K562 (cell line): ENCODE results near the gene RSRC1. TPM values are rescaled to one million over a fixed set of nuclear protein-coding genes. Genes with fewer than 3 reads are reported as not detected.
A peak's percentile ranks its signal among the peaks of the same experiment; 100 is the strongest.
"Not testable (repeated sequence)": the region's sequence is repeated elsewhere in the genome, so short reads cannot be mapped to it uniquely, and the experiment has no call there.

ENCODE experiments used
- ATAC-seq: fragments of 200-7000 bp; cut with Tn5 transposase; 3 replicates; pipeline ENCODE4 v1.9.1; 2020; ENCODE audit warnings: moderate library complexity
- BruUV-seq: library from RNA; stranded (reverse); fragments of 400-500 nt; replicated peaks from 2 replicates; lab custom pipeline; 2021; lab: Mats Ljungman, UMichigan
- CTCF ChIA-PET: fragments of 300-600 bp; formaldehyde crosslinking; extraction: SDS; loops from one replicate; lab custom pipeline; 2021; ENCODE audit warnings: low intra/inter-chr PET ratio; lab: Yijun Ruan, JAX
- POLR2A ChIA-PET: fragments of 300-600, 350-650 bp; sonication (Branson Sonifier 250); formaldehyde crosslinking; extraction: SDS; loops from one replicate; lab custom pipeline; 2021; ENCODE audit warnings: antibody characterized with exemption, inconsistent platforms; lab: Yijun Ruan, JAX
- DNase-seq, 4 experiments: peaks; one replicate each; pipeline versions ENCODE4 v3.0.0 to v3.0.0-alpha.2; 2011 to 2018; ENCODE audit warnings: low spot score in 3 of 4, mixed read lengths in 3 of 4; ENCODE audit errors: extremely low read depth in 1 of 4
- FAIRE-seq: peaks from 2 replicates; lab custom pipeline; 2011; peaks lifted over from hg19 to GRCh38; lab: Jason Lieb, UNC
- H2AFZ ChIP-seq: 2 replicates; pipeline ENCODE4 v1.6.0; 2011; ENCODE audit warnings: low read depth, low read length, control low read depth, inconsistent platforms
- H3K27ac ChIP-seq: fragments of 200-600 bp; 3 replicates; pipeline ENCODE4 v1.8.0; 2011; ENCODE audit warnings: low read depth, mild to moderate bottlenecking, control low read depth, inconsistent platforms, low read length, moderate library complexity, mixed read lengths; ENCODE audit errors: extremely low read depth
- H3K27me3 ChIP-seq, 2 experiments: fragments of 300-600 bp in 1 of 2; 2 replicates in 1 of 2; 3 replicates in 1 of 2; pipeline versions ENCODE4 v1.6.0 to v1.8.0; 2011; ENCODE audit warnings: inconsistent platforms in 2 of 2, low read length in 2 of 2, mild to moderate bottlenecking in 1 of 2, mixed read lengths in 1 of 2, moderate library complexity in 1 of 2; ENCODE audit not compliant: control insufficient read depth in 2 of 2, insufficient read depth in 2 of 2
- H3K36me3 ChIP-seq: fragments of 300-600 bp; 3 replicates; pipeline ENCODE4 v1.8.0; 2011; ENCODE audit warnings: mild to moderate bottlenecking, low read length, inconsistent platforms; ENCODE audit not compliant: control insufficient read depth, insufficient read depth
- H3K4me1 ChIP-seq, 2 experiments: fragments of 200-600 bp in 1 of 2; replicated peaks in 1 of 2; 2 replicates in 1 of 2; 3 replicates in 1 of 2; pipeline versions ENCODE4 v1.5.1 to v1.8.0; 2011; ENCODE audit warnings: inconsistent platforms in 2 of 2, low read length in 2 of 2, mild to moderate bottlenecking in 1 of 2, mixed read lengths in 1 of 2, moderate library complexity in 1 of 2; ENCODE audit not compliant: control insufficient read depth in 2 of 2, insufficient read depth in 2 of 2
- H3K4me2 ChIP-seq: 2 replicates; pipeline ENCODE4 v1.6.1; 2011; ENCODE audit warnings: low read length, control low read depth, inconsistent platforms, mixed read lengths; ENCODE audit not compliant: insufficient read depth
- H3K4me3 ChIP-seq: fragments of 200-600 bp; sonication (generic), shearing (Covaris generic); 2 replicates; pipeline ENCODE4 v1.5.1; 2016; ENCODE audit warnings: control low read depth, inconsistent platforms
- H3K79me2 ChIP-seq: fragments of 200-600 bp; 3 replicates; pipeline ENCODE4 v1.8.0; 2011; ENCODE audit warnings: low read length, inconsistent platforms; ENCODE audit not compliant: control insufficient read depth, insufficient read depth
- H3K9ac ChIP-seq, 2 experiments: 2 replicates each; pipeline versions ENCODE4 v1.6.0 to v1.6.1; 2011; ENCODE audit warnings: low read depth in 2 of 2, low read length in 2 of 2, control low read depth in 1 of 2, inconsistent platforms in 1 of 2, mild to moderate bottlenecking in 1 of 2, mixed read lengths in 1 of 2; ENCODE audit not compliant: insufficient read depth in 1 of 2
- H3K9me1 ChIP-seq: one replicate; pipeline ENCODE4 v1.6.0; 2011; ENCODE audit warnings: inconsistent platforms, mild to moderate bottlenecking, low read length, moderate library complexity; ENCODE audit not compliant: control insufficient read depth, insufficient read depth
- H3K9me3 ChIP-seq: replicated peaks from 2 replicates; pipeline ENCODE4 v1.5.1; 2011; ENCODE audit warnings: low read depth, low read length, inconsistent platforms; ENCODE audit not compliant: control insufficient read depth, insufficient read depth
- H4K20me1 ChIP-seq: replicated peaks from 2 replicates; pipeline ENCODE4 v1.6.1; 2011; ENCODE audit warnings: low read length, inconsistent platforms, mixed read lengths; ENCODE audit not compliant: control insufficient read depth, insufficient read depth
- AFF1 ChIP-seq, 2 experiments: fragments of 450-650 bp; IDR thresholded peaks; 2 replicates each; pipeline ENCODE4 v1.6.1; 2018; ENCODE audit warnings: mild to moderate bottlenecking in 2 of 2, low read depth in 1 of 2; ENCODE audit not compliant: partially characterized antibody in 2 of 2
- TRIM24 ChIP-seq, 2 experiments: fragments of 450-650 bp; IDR thresholded peaks; 2 replicates each; pipeline ENCODE4 v1.6.1; 2016
- TRIM28 ChIP-seq: fragments of 450-650 bp; IDR thresholded peaks from 2 replicates; pipeline ENCODE4 v1.6.1; 2017
- WGBS: fragments of 100-300 bp; shearing (Covaris generic); methylation state at CpG from one replicate; pipeline ENCODE4 v1.1.6; 2016; ENCODE audit warnings: low coverage, mixed read lengths; ENCODE audit not compliant: insufficient coverage; ENCODE audit errors: missing lambda C conversion rate; 5-methylcytosine and 5-hydroxymethylcytosine counted together
- in situ Hi-C: fragments of 300-500 bp; cut with MboI; formaldehyde crosslinking; loops from 4 replicates; pipeline ENCODE4 v1.15.0; 2018; ENCODE audit warnings: inconsistent platforms, mixed read lengths
- intact Hi-C: fragments of 100-400 bp; cut with micrococcal nuclease; formaldehyde crosslinking; loops from 2 replicates; pipeline ENCODE4 v1.14.2; 2022
- polyA plus RNA-seq, 8 experiments: library from polyadenylated mRNA; depleted of rRNA in 4 of 8; stranded (reverse) in 5 of 8; unstranded in 3 of 8; fragments of >200 nt; fragmentation: Nextera tagmentation in 2 of 8; fragmentation: Illumina TruSeq in 1 of 8; extraction: Ambion mirVana in 2 of 8; extraction: Trizol in 1 of 8; gene quantifications; 2 replicates each; pipeline versions ENCODE4 v1.2.1 to v1.2.3, GENCODE V29; 2011 to 2014; ENCODE audit warnings: inconsistent platforms in 1 of 8, missing spikeins in 1 of 8
- total RNA-seq, 7 experiments: library from RNA; depleted of rRNA in 6 of 7; stranded (reverse); fragments of >200 nt in 6 of 7; fragmentation: Illumina TruSeq in 2 of 7; extraction: Trizol in 2 of 7; gene quantifications; 2 replicates each; pipeline versions ENCODE4 v1.2.1 to v1.2.3, GENCODE V29; 2011 to 2021; ENCODE audit warnings: low replicate concordance in 1 of 7

RSRC1 gene
- total and polyA plus RNA-seq, 9 of the 15 experiments (the other 6 are each of a cell fraction or from before 2014, with no cell fraction given), result 19.3 to 128 (median 75.5) TPM

- WGBS, result 73% methylated on average over 2 of the region's 2 CpGs
- H3K27ac ChIP-seq, DNase-seq, H3K9me1 ChIP-seq, H4K20me1 ChIP-seq, H3K4me3 ChIP-seq, ATAC-seq, CTCF ChIA-PET, H2AFZ ChIP-seq, POLR2A ChIA-PET, H3K27me3 ChIP-seq, H3K36me3 ChIP-seq, intact Hi-C loops, H3K4me2 ChIP-seq, in situ Hi-C loops, H3K9ac ChIP-seq, H3K9me3 ChIP-seq, H3K4me1 ChIP-seq, BruUV-seq, FAIRE-seq: not testable (repeated sequence)
- peak in 1 of 2 experiments; percentile 100 for TF ChIP-seq AFF1 (IDR thresholded peaks at IDR 0.05; ENCODE audit: low read depth in 1 of 2, partially characterized antibody in 2 of 2)
- TF ChIP-seq TRIM24 (IDR thresholded peaks at IDR 0.05), result peak; percentile 20 to 37; a peak in 1 of 4 replicates
- 0 out of 2 replicates have a peak, but pooled peaks have one; percentile 42 for TF ChIP-seq TRIM28
- peaks cover 83% of the 10 kb centered on the region for H3K79me2 ChIP-seq
Observed at GRCh38 chr3:158113595-158113994, 3.7 kb downstream of the RSRC1 start.
